HepG2 (cell line): Measurements from ENCODE around the gene DEFB131B. TPM values are rescaled to one million over a fixed set of nuclear protein-coding genes. Genes with fewer than 3 reads are reported as not detected.

Experiments used
- ARID2 ChIP-seq: sonication (generic); formaldehyde crosslinking; IDR thresholded peaks from 2 replicates; pipeline ENCODE4 v1.8.1; 2022; ENCODE audit warnings: mild to moderate bottlenecking, missing genetic modification reagents, borderline replicate concordance
- CC2D1A ChIP-seq: sonication (generic); formaldehyde crosslinking; IDR thresholded peaks from 2 replicates; pipeline ENCODE4 v1.8.1; 2023; ENCODE audit warnings: mild to moderate bottlenecking, missing genetic modification reagents
- CEBPG ChIP-seq: IDR thresholded peaks from 2 replicates; pipeline ENCODE4 v1.6.1; 2016
- HNF4G ChIP-seq, 2 experiments: sonication (generic) in 1 of 2; formaldehyde crosslinking in 1 of 2; IDR thresholded peaks; 2 replicates each; pipeline versions ENCODE4 v1.4.0 to v1.6.1; 2011 to 2020; ENCODE audit warnings: borderline replicate concordance in 2 of 2, low read depth in 2 of 2, mild to moderate bottlenecking in 2 of 2, low read length in 1 of 2, missing genetic modification reagents in 1 of 2, moderate library complexity in 1 of 2
- MAF1 ChIP-seq: sonication (generic); formaldehyde crosslinking; IDR thresholded peaks from 2 replicates; pipeline ENCODE4 v1.5.0; 2020; ENCODE audit warnings: missing genetic modification reagents, borderline replicate concordance
- MTA1 ChIP-seq: sonication (generic); formaldehyde crosslinking; IDR thresholded peaks from 2 replicates; pipeline ENCODE4 v1.4.0; 2020; ENCODE audit warnings: missing genetic modification reagents, mild to moderate bottlenecking, borderline replicate concordance
- ZEB1 ChIP-seq: IDR thresholded peaks from 2 replicates; pipeline ENCODE4 v1.6.1; 2012; ENCODE audit warnings: mild to moderate bottlenecking, low read depth, inconsistent platforms; ENCODE audit not compliant: insufficient replicate concordance
- ZNF136 ChIP-seq: sonication (generic); formaldehyde crosslinking; IDR thresholded peaks from 2 replicates; pipeline ENCODE4 v1.8.1; 2022; ENCODE audit warnings: low read depth, mild to moderate bottlenecking, moderate library complexity, missing genetic modification reagents
- ZNF33A ChIP-seq: sonication (generic); formaldehyde crosslinking; IDR thresholded peaks from 2 replicates; pipeline ENCODE4 v1.5.1; 2020; ENCODE audit warnings: missing genetic modification reagents, mild to moderate bottlenecking, moderate library complexity, borderline replicate concordance
- ZNF616 ChIP-seq: sonication (generic); formaldehyde crosslinking; IDR thresholded peaks from 2 replicates; pipeline ENCODE4 v1.5.0; 2020; ENCODE audit warnings: low read depth, mild to moderate bottlenecking, missing genetic modification reagents
- ZNF75D ChIP-seq: sonication (generic); formaldehyde crosslinking; IDR thresholded peaks from 2 replicates; pipeline ENCODE4 v1.8.1; 2023; ENCODE audit warnings: missing genetic modification reagents, mild to moderate bottlenecking, borderline replicate concordance
- polyA plus RNA-seq, 8 experiments: library from polyadenylated mRNA; depleted of rRNA in 3 of 8; stranded (reverse) in 7 of 8; unstranded in 1 of 8; fragments of >200 nt; fragmentation: Illumina TruSeq in 4 of 8; extraction: Trizol in 4 of 8; gene quantifications; 2 replicates each; pipeline versions ENCODE4 v1.2.1 to v1.2.3, GENCODE V29; 2011 to 2016; ENCODE audit warnings: low read depth in 4 of 8, missing spikeins in 1 of 8, mixed read lengths in 1 of 8; ENCODE audit not compliant: insufficient read depth in 1 of 8
- total RNA-seq, 5 experiments: library from RNA; depleted of rRNA; stranded (reverse); fragments of >200 nt; fragmentation: Illumina TruSeq; extraction: Trizol; gene quantifications; 2 replicates each; pipeline ENCODE4 v1.2.3, GENCODE V29; 2016; ENCODE audit warnings: low read depth in 1 of 5
- TF ChIP-seq, protein P1 (sequence below): sonication (generic); formaldehyde crosslinking; IDR thresholded peaks from 2 replicates; pipeline ENCODE4 v1.4.0; 2020; ENCODE audit warnings: missing genetic modification reagents, mild to moderate bottlenecking, borderline replicate concordance
- TF ChIP-seq, protein P2 (sequence below): sonication (generic); formaldehyde crosslinking; IDR thresholded peaks from 2 replicates; pipeline ENCODE4 v1.5.1; 2020; ENCODE audit warnings: mild to moderate bottlenecking, missing genetic modification reagents
- TF ChIP-seq, protein P3 (sequence below), 2 experiments: sonication (generic) in 1 of 2; formaldehyde crosslinking in 1 of 2; IDR thresholded peaks; 2 replicates each; pipeline versions ENCODE4 v1.4.0 to v1.6.1; 2018 to 2020; ENCODE audit warnings: missing genetic modification reagents in 2 of 2, borderline replicate concordance in 1 of 2, low read depth in 1 of 2, mild to moderate bottlenecking in 1 of 2, missing biosample characterization in 1 of 2
- TF ChIP-seq, protein P4 (sequence below): sonication (generic); formaldehyde crosslinking; IDR thresholded peaks from 2 replicates; pipeline ENCODE4 v1.5.0; 2020; ENCODE audit warnings: mild to moderate bottlenecking, missing genetic modification reagents

DEFB131B gene
- total and polyA plus RNA-seq, 2 of the 13 experiments (the other 11 are each of a cell fraction or from before 2014, with no cell fraction given): not detected

DNA sequence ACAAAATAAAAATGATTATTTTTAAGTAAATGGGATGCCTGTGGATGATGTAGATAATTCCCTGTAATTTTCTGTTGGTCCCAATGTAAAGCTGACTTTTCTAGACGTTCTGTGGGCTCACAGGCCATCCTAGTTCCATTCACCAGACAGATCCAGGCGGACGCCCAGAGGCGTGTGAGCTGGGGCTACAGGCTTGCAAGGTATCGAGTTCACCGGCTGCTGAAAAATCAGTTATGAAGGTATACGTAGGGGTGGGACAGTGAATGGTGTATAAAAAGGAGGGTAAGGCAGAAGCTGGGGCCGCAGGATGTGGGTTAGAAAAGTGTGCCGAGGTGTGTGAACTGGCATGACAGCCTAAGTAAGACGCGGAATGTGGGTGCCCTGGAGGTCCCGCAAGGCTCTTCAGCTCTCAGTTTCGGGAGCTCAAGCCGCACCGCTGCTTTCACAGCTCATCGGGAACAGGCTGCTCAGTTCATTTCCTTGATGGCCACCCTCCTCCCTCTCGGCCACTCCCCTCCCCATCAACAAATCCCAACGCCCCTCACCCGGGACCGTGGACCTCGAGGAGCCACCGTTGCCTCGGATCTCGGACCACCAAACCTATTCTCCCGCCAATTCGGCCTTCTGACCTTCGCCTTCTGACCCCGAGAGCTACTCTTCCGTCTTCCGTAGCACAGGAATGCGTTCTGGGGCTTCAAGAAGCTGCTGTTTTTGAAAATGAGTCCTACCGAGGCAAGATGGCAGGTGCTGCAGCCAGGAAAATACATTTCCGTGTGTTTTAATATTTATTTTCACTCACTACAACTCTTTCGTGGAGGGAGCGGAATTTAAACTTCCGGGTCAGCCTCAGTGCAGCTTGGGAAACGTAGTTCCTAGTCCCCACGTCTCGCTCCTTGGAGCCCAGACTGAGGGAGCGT is 49.8 kb downstream of the DEFB131B start, which contains the start of gene XNDC1N (continued):
- TF ChIP-seq HNF4G (IDR thresholded peaks at IDR 0.05; ENCODE audit: borderline replicate concordance, low read depth, low read length) (no peak), HNF4G (CRISPR knock-in tag; IDR thresholded peaks at IDR 0.05; ENCODE audit: borderline replicate concordance, low read depth) (0 out of 2 replicates have a peak, but pooled peaks have one; percentile 14), MTA1 (CRISPR knock-in tag) (no peak), ZNF136 (no peak), ZEB1 (peak; percentile 53), ARID2 (no peak), ZNF33A (no peak), CEBPG (no peak), CC2D1A (CRISPR knock-in tag) (no peak), ZNF75D (CRISPR knock-in tag) (0 out of 2 replicates have a peak, but pooled peaks have one; percentile 84), ZNF616 (CRISPR knock-in tag) (no peak), MAF1 (CRISPR knock-in tag) (no peak)
- TF ChIP-seq, protein P1, sequence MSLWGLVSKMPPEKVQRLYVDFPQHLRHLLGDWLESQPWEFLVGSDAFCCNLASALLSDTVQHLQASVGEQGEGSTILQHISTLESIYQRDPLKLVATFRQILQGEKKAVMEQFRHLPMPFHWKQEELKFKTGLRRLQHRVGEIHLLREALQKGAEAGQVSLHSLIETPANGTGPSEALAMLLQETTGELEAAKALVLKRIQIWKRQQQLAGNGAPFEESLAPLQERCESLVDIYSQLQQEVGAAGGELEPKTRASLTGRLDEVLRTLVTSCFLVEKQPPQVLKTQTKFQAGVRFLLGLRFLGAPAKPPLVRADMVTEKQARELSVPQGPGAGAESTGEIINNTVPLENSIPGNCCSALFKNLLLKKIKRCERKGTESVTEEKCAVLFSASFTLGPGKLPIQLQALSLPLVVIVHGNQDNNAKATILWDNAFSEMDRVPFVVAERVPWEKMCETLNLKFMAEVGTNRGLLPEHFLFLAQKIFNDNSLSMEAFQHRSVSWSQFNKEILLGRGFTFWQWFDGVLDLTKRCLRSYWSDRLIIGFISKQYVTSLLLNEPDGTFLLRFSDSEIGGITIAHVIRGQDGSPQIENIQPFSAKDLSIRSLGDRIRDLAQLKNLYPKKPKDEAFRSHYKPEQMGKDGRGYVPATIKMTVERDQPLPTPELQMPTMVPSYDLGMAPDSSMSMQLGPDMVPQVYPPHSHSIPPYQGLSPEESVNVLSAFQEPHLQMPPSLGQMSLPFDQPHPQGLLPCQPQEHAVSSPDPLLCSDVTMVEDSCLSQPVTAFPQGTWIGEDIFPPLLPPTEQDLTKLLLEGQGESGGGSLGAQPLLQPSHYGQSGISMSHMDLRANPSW: 0 out of 2 replicates have a peak, but pooled peaks have one; percentile 17
- TF ChIP-seq, protein P2, sequence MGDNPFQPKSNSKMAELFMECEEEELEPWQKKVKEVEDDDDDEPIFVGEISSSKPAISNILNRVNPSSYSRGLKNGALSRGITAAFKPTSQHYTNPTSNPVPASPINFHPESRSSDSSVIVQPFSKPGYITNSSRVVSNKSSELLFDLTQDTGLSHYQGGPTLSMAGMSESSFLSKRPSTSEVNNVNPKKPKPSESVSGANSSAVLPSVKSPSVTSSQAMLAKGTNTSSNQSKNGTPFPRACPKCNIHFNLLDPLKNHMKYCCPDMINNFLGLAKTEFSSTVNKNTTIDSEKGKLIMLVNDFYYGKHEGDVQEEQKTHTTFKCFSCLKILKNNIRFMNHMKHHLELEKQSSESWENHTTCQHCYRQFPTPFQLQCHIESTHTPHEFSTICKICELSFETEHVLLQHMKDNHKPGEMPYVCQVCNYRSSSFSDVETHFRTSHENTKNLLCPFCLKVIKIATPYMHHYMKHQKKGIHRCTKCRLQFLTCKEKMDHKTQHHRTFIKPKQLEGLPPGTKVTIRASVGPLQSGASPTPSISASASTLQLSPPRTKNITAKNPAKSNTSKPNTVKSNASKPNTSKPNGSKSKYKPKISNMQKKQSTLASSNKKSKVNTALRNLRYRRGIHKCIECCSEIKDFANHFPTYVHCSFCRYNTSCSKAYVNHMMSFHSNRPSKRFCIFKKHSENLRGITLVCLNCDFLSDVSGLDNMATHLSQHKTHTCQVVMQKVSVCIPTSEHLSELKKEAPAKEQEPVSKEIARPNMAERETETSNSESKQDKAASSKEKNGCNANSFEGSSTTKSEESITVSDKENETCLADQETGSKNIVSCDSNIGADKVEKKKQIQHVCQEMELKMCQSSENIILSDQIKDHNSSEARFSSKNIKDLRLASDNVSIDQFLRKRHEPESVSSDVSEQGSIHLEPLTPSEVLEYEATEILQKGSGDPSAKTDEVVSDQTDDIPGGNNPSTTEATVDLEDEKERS (CRISPR knock-in tag): peak; percentile 74; the same call in 1 of the 2 replicates
- TF ChIP-seq, protein P3, sequence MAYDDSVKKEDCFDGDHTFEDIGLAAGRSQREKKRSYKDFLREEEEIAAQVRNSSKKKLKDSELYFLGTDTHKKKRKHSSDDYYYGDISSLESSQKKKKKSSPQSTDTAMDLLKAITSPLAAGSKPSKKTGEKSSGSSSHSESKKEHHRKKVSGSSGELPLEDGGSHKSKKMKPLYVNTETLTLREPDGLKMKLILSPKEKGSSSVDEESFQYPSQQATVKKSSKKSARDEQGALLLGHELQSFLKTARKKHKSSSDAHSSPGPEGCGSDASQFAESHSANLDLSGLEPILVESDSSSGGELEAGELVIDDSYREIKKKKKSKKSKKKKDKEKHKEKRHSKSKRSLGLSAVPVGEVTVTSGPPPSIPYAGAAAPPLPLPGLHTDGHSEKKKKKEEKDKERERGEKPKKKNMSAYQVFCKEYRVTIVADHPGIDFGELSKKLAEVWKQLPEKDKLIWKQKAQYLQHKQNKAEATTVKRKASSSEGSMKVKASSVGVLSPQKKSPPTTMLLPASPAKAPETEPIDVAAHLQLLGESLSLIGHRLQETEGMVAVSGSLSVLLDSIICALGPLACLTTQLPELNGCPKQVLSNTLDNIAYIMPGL (CRISPR knock-in tag; IDR thresholded peaks at IDR 0.05; ENCODE audit: borderline replicate concordance in 1 of 2, low read depth in 1 of 2): no peak; a peak in 1 of 4 replicates
- TF ChIP-seq, protein P4, sequence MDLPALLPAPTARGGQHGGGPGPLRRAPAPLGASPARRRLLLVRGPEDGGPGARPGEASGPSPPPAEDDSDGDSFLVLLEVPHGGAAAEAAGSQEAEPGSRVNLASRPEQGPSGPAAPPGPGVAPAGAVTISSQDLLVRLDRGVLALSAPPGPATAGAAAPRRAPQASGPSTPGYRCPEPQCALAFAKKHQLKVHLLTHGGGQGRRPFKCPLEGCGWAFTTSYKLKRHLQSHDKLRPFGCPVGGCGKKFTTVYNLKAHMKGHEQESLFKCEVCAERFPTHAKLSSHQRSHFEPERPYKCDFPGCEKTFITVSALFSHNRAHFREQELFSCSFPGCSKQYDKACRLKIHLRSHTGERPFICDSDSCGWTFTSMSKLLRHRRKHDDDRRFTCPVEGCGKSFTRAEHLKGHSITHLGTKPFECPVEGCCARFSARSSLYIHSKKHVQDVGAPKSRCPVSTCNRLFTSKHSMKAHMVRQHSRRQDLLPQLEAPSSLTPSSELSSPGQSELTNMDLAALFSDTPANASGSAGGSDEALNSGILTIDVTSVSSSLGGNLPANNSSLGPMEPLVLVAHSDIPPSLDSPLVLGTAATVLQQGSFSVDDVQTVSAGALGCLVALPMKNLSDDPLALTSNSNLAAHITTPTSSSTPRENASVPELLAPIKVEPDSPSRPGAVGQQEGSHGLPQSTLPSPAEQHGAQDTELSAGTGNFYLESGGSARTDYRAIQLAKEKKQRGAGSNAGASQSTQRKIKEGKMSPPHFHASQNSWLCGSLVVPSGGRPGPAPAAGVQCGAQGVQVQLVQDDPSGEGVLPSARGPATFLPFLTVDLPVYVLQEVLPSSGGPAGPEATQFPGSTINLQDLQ (CRISPR knock-in tag): peak; percentile 77; the same call in 1 of the 2 replicates
